Central memory CD8-positive, alpha-beta T cell (primary cell): Measurements from ENCODE around the gene ZNF804A.

ENCODE experiments used
- ATAC-seq: fragments of 150-1000 bp; cut with Tn5 transposase; replicated peaks from 2 replicates; pipeline ENCODE4 v1.10.0; 2022; ENCODE audit warnings: mild to moderate bottlenecking, moderate FRiP score, moderate number of reproducible peaks; ENCODE audit not compliant: poor library complexity, severe bottlenecking; ENCODE audit errors: extremely low read depth
- DNase-seq, 2 donors: peaks; one replicate each; pipeline ENCODE4 v3.0.0; 2021; ENCODE audit warnings: low spot score in 2 of 2
- H3K27ac Mint-ChIP-seq: one replicate; pipeline ENCODE4 v1.8.0; 2022; ENCODE audit warnings: low read depth, mild to moderate bottlenecking, moderate library complexity, mixed read lengths
- H3K27me3 Mint-ChIP-seq: one replicate; pipeline ENCODE4 v1.8.0; 2022; ENCODE audit warnings: mixed read lengths
- H3K36me3 Mint-ChIP-seq: one replicate; pipeline ENCODE4 v1.8.0; 2022; ENCODE audit warnings: mild to moderate bottlenecking, moderate library complexity, mixed read lengths; ENCODE audit not compliant: insufficient read depth
- H3K4me1 Mint-ChIP-seq: one replicate; pipeline ENCODE4 v1.8.0; 2022; ENCODE audit warnings: mixed read lengths
- H3K4me3 Mint-ChIP-seq: one replicate; pipeline ENCODE4 v1.8.0; 2022; ENCODE audit warnings: mild to moderate bottlenecking, moderate library complexity, mixed read lengths
- H3K9me3 Mint-ChIP-seq: one replicate; pipeline ENCODE4 v1.8.0; 2022; ENCODE audit warnings: mixed read lengths

The ZNF804A gene

GRCh38 chr2:184938221-184938985, 340.1 kb downstream of the ZNF804A start:
- no peak for ATAC-seq

GRCh38 chr2:184945326-184945725, 347.0 kb downstream of the ZNF804A start:
- H3K4me1 Mint-ChIP-seq, result no peaks in the 10 kb centered on the region
- no peak overlapping the region for H3K4me3 Mint-ChIP-seq
- ATAC-seq (no peak), DNase-seq (no peak)
- no peak overlapping the region for H3K27ac Mint-ChIP-seq
- peaks cover 13% of the 10 kb centered on the region for H3K9me3 Mint-ChIP-seq
- no peaks in the 10 kb centered on the region for H3K36me3 Mint-ChIP-seq
- H3K27me3 Mint-ChIP-seq, result no peaks in the 10 kb centered on the region

More at GRCh38 chr2:184938221-184938985, 340.1 kb downstream of the ZNF804A start:
- Mint-ChIP-seq H3K4me1 (no peaks in the 10 kb centered on the region), H3K9me3 (peaks cover 15% of the 10 kb centered on the region), H3K36me3 (no peaks in the 10 kb centered on the region), H3K4me3 (no peak overlapping the region), H3K27ac (no peak overlapping the region), H3K27me3 (no peaks in the 10 kb centered on the region)
- DNase-seq, result no peak

GRCh38 chr2:184945824-184946223, 347.5 kb downstream of the ZNF804A start:
- no peak overlapping the region for H3K27ac Mint-ChIP-seq
- DNase-seq, result no peak
- H3K36me3 Mint-ChIP-seq, result no peaks in the 10 kb centered on the region
- no peak for ATAC-seq
- H3K27me3 Mint-ChIP-seq, result no peaks in the 10 kb centered on the region
- H3K9me3 Mint-ChIP-seq, result peaks cover 13% of the 10 kb centered on the region
- H3K4me3 Mint-ChIP-seq, result no peak overlapping the region
- no peaks in the 10 kb centered on the region for H3K4me1 Mint-ChIP-seq

GRCh38 chr2:184956856-184957255, 358.5 kb downstream of the ZNF804A start:
- DNase-seq (no peak), ATAC-seq (no peak)
- Mint-ChIP-seq H3K36me3 (no peaks in the 10 kb centered on the region), H3K27ac (no peak overlapping the region), H3K4me3 (no peak overlapping the region), H3K9me3 (no peaks in the 10 kb centered on the region), H3K4me1 (no peaks in the 10 kb centered on the region), H3K27me3 (no peaks in the 10 kb centered on the region)

- no peak overlapping the region for H3K27ac Mint-ChIP-seq
- ATAC-seq, result no peak
Observed at GRCh38 chr2:184971546-184972068, 373.3 kb downstream of the ZNF804A start.

More at GRCh38 chr2:184971546-184972068, 373.3 kb downstream of the ZNF804A start:
- no peaks in the 10 kb centered on the region for H3K4me1 Mint-ChIP-seq
- H3K36me3 Mint-ChIP-seq, result no peaks in the 10 kb centered on the region
- H3K4me3 Mint-ChIP-seq, result no peak overlapping the region
- no peaks in the 10 kb centered on the region for H3K27me3 Mint-ChIP-seq
- no peaks in the 10 kb centered on the region for H3K9me3 Mint-ChIP-seq
- no peak for DNase-seq
